ENCODE data around the gene SMG6.

DNA sequence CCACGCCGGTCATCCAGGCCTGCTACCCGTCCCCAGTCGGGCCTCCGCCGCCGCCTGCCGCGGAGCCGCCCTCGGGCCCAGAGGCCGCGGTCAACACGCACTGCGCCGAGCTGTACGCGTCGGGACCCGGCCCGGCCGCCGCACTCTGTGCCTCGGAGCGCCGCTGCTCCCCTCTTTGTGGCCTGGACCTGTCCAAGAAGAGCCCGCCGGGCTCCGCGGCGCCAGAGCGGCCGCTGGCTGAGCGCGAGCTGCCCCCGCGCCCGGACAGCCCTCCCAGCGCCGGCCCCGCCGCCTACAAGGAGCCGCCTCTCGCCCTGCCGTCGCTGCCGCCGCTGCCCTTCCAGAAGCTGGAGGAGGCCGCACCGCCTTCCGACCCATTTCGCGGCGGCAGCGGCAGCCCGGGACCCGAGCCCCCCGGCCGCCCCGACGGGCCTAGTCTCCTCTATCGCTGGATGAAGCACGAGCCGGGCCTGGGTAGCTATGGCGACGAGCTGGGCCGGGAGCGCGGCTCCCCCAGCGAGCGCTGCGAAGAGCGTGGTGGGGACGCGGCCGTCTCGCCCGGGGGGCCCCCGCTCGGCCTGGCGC is 246.3 kb downstream of the SMG6 start:
- TF ChIP-seq, protein P1, sequence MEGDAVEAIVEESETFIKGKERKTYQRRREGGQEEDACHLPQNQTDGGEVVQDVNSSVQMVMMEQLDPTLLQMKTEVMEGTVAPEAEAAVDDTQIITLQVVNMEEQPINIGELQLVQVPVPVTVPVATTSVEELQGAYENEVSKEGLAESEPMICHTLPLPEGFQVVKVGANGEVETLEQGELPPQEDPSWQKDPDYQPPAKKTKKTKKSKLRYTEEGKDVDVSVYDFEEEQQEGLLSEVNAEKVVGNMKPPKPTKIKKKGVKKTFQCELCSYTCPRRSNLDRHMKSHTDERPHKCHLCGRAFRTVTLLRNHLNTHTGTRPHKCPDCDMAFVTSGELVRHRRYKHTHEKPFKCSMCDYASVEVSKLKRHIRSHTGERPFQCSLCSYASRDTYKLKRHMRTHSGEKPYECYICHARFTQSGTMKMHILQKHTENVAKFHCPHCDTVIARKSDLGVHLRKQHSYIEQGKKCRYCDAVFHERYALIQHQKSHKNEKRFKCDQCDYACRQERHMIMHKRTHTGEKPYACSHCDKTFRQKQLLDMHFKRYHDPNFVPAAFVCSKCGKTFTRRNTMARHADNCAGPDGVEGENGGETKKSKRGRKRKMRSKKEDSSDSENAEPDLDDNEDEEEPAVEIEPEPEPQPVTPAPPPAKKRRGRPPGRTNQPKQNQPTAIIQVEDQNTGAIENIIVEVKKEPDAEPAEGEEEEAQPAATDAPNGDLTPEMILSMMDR (IDR thresholded peaks at IDR 0.05; ENCODE audit: insufficient read depth, low read depth, low read length): no peak
- no peak for TF ChIP-seq EZH2 (IDR thresholded peaks at IDR 0.05; ENCODE audit: insufficient read depth, low read length)

Measured in astrocyte (in vitro differentiated cells and primary cell).